B cell (primary cell): ENCODE data around the gene PIK3R4. TPM values are rescaled to one million over a fixed set of nuclear protein-coding genes. Genes with fewer than 3 reads are reported as not detected.

Source experiments
- ATAC-seq: fragments of 200-7000 bp; cut with Tn5 transposase; one replicate; pipeline ENCODE4 v1.10.0; 2021; ENCODE audit warnings: low read depth, mild to moderate bottlenecking, moderate number of reproducible peaks, moderate library complexity
- CTCF ChIA-PET: fragments of 350-600 bp; sonication (Branson Sonifier 250); formaldehyde crosslinking; loops from one replicate; lab custom pipeline; 2021; ENCODE audit warnings: antibody characterized with exemption, inconsistent platforms; lab: Charles Lee
- POLR2A ChIA-PET: fragments of 350-600 bp; sonication (Branson Sonifier 250); formaldehyde crosslinking; loops from one replicate; lab custom pipeline; 2021; ENCODE audit warnings: antibody characterized with exemption; lab: Charles Lee
- DNase-seq: peaks from one replicate; pipeline ENCODE4 v3.0.0; 2013
- H2AFZ ChIP-seq: 2 replicates; pipeline ENCODE4 v1.6.1; 2012; ENCODE audit warnings: mild to moderate bottlenecking, low read depth, low read length; ENCODE audit not compliant: insufficient read depth, poor library complexity, severe bottlenecking
- H3K27ac ChIP-seq, 2 donors: 1 replicate in 1 of 2; 2 replicates in 1 of 2; pipeline ENCODE4 v1.5.1; 2012 to 2013; ENCODE audit warnings: low read length in 2 of 2, mild to moderate bottlenecking in 2 of 2, moderate library complexity in 1 of 2
- H3K27me3 ChIP-seq, 4 experiments: fragments of 200-600 bp in 1 of 4; sonication (generic) in 1 of 4; replicated peaks in 1 of 4; 1 replicate in 2 of 4; 2 replicates in 2 of 4; pipeline versions ENCODE4 v1.6.1 to v1.7.0; 2013 to 2016; ENCODE audit warnings: low read length in 3 of 4, mild to moderate bottlenecking in 2 of 4, mixed read lengths in 1 of 4, moderate library complexity in 1 of 4; ENCODE audit not compliant: insufficient read depth in 4 of 4, control insufficient read depth in 3 of 4; ENCODE audit errors: control extremely low read depth in 1 of 4
- H3K36me3 ChIP-seq, 2 experiments: replicated peaks in 1 of 2; 1 replicate in 1 of 2; 2 replicates in 1 of 2; pipeline versions ENCODE4 v1.6.1 to v1.7.1; 2013; ENCODE audit warnings: low read length in 1 of 2; ENCODE audit not compliant: insufficient read depth in 2 of 2, control insufficient read depth in 1 of 2; ENCODE audit errors: control extremely low read depth in 1 of 2, extremely low read depth in 1 of 2
- H3K4me1 ChIP-seq, 2 donors: fragments of 200-600 bp in 1 of 2; sonication (generic) in 1 of 2; 1 replicate in 1 of 2; 2 replicates in 1 of 2; pipeline versions ENCODE4 v1.5.1 to v1.6.1; 2013 to 2017; ENCODE audit warnings: low read length in 2 of 2; ENCODE audit not compliant: control insufficient read depth in 2 of 2, insufficient read depth in 2 of 2
- H3K4me2 ChIP-seq: replicated peaks from 2 replicates; pipeline ENCODE3; 2012; ENCODE audit warnings: mild to moderate bottlenecking, low read depth, low read length; ENCODE audit not compliant: poor library complexity, severe bottlenecking
- H3K4me3 ChIP-seq, 5 experiments: fragments of 200-600 bp in 1 of 5; sonication (generic) in 1 of 5; 1 replicate in 3 of 5; 2 replicates in 2 of 5; pipeline versions ENCODE4 v1.5.1 to v1.7.0; 2011 to 2016; ENCODE audit warnings: low read length in 4 of 5, mild to moderate bottlenecking in 4 of 5, low read depth in 2 of 5, control low read depth in 1 of 5, moderate library complexity in 1 of 5; ENCODE audit not compliant: insufficient read depth in 1 of 5; ENCODE audit errors: control extremely low read depth in 1 of 5, extremely low read depth in 1 of 5
- H3K79me2 ChIP-seq: fragments of 200-600 bp; sonication (generic); one replicate; pipeline ENCODE4 v1.6.0; 2016; ENCODE audit warnings: low read length; ENCODE audit not compliant: control insufficient read depth, insufficient read depth
- H3K9ac ChIP-seq: fragments of 200-600 bp; sonication (generic); 2 replicates; pipeline ENCODE4 v1.6.1; 2017; ENCODE audit warnings: mild to moderate bottlenecking, low read length, moderate library complexity
- H3K9me3 ChIP-seq, 3 donors: one replicate each; pipeline versions ENCODE4 v1.6.1 to v1.7.1; 2013; ENCODE audit warnings: low read length in 2 of 3; ENCODE audit not compliant: control insufficient read depth in 2 of 3, insufficient read depth in 1 of 3; ENCODE audit errors: control extremely low read depth in 1 of 3
- H4K20me1 ChIP-seq: 2 replicates; pipeline ENCODE4 v1.6.0; 2012; ENCODE audit warnings: mild to moderate bottlenecking, low read length; ENCODE audit not compliant: insufficient read depth, control insufficient read depth, poor library complexity, severe bottlenecking
- H3K27ac Mint-ChIP-seq: one replicate; pipeline ENCODE4 v1.8.0; 2021; ENCODE audit warnings: mixed read lengths
- H3K27me3 Mint-ChIP-seq: one replicate; pipeline ENCODE4 v1.8.0; 2021; ENCODE audit warnings: mixed read lengths
- H3K4me1 Mint-ChIP-seq: one replicate; pipeline ENCODE4 v1.8.0; 2021; ENCODE audit warnings: mixed read lengths
- H3K4me3 Mint-ChIP-seq: one replicate; pipeline ENCODE4 v1.8.0; 2021; ENCODE audit warnings: mixed read lengths
- H3K9me3 Mint-ChIP-seq: one replicate; pipeline ENCODE4 v1.8.0; 2022; ENCODE audit warnings: mixed read lengths; ENCODE audit not compliant: insufficient read depth
- CTCF ChIP-seq: fragments of 200-600 bp; IDR thresholded peaks from one replicate; pipeline ENCODE4 v1.8.0; 2022; ENCODE audit warnings: antibody characterized with exemption, mild to moderate bottlenecking
- EZH2 ChIP-seq: IDR thresholded peaks from 2 replicates; pipeline ENCODE4 v1.6.1; 2012; ENCODE audit warnings: borderline replicate concordance, low read depth, mild to moderate bottlenecking, moderate library complexity, low read length; ENCODE audit not compliant: insufficient read depth, poor library complexity, severe bottlenecking
- WGBS: methylation state at CpG from one replicate; pipeline ENCODE4 v1.1.5; 2013; ENCODE audit warnings: missing lambda C conversion rate; ENCODE audit not compliant: insufficient coverage; 5-methylcytosine and 5-hydroxymethylcytosine counted together
- intact Hi-C: fragments of 100-400 bp; cut with micrococcal nuclease; formaldehyde crosslinking; loops from one replicate; pipeline ENCODE4 v1.10.0; 2022
- polyA plus RNA-seq: library from polyadenylated mRNA; depleted of rRNA; stranded (reverse); fragments of >200 nt; gene quantifications from 2 replicates; pipeline ENCODE4 v1.2.3, GENCODE V29; 2012
- total RNA-seq, 2 donors: library from RNA; stranded (reverse); fragments of 120-200 nt in 1 of 2; gene quantifications; 1 replicate in 1 of 2; 2 replicates in 1 of 2; pipeline versions ENCODE4 v1.2.3 to v1.2.4, GENCODE V29; 2013 to 2022

The PIK3R4 gene
- total and polyA plus RNA-seq, 2 donors (not counting 1 experiment from before 2014, with no cell fraction given) = 23.9 to 27.1 TPM

GRCh38 chr3:130688015-130688688 lies 58.5 kb downstream of the PIK3R4 start:
- TF ChIP-seq EZH2 (no peak), CTCF (no peak)
- ChIA-PET CTCF (no interaction called here), POLR2A (no interaction called here)
- Histone ChIP-seq H4K20me1 (no peaks in the 10 kb centered on the region), H3K27me3 (no peaks in the 10 kb centered on the region), H3K4me3 (no peak overlapping the region), H3K9ac (no peak overlapping the region), H3K27ac (no peak overlapping the region), H3K4me2 (no peak overlapping the region), H3K4me1 (no peaks in the 10 kb centered on the region), H3K36me3 (peaks cover under 1 to 45% of the 10 kb centered on the region in 2 experiments), H3K79me2 (no peaks in the 10 kb centered on the region), H2AFZ (no peak overlapping the region), H3K9me3 (no peaks in the 10 kb centered on the region)
- no peak for DNase-seq
- no peak for ATAC-seq
- Mint-ChIP-seq H3K27me3 (no peaks in the 10 kb centered on the region), H3K4me3 (no peak overlapping the region), H3K4me1 (no peaks in the 10 kb centered on the region), H3K9me3 (no peaks in the 10 kb centered on the region), H3K27ac (no peak overlapping the region)
- WGBS = no CpG with 5 or more reads among the region's 4 CpGs
- intact Hi-C loops = no loop called here

- CTCF ChIA-PET = no interaction called here
- Mint-ChIP-seq H3K9me3 (no peaks in the 10 kb centered on the region), H3K4me3 (no peak overlapping the region), H3K27me3 (no peaks in the 10 kb centered on the region), H3K27ac (no peak overlapping the region), H3K4me1 (no peaks in the 10 kb centered on the region)
- Histone ChIP-seq H3K4me3 (no peak overlapping the region), H3K4me1 (no peaks in the 10 kb centered on the region), H3K4me2 (no peak overlapping the region), H4K20me1 (no peaks in the 10 kb centered on the region), H3K9me3 (no peaks in the 10 kb centered on the region), H3K79me2 (no peaks in the 10 kb centered on the region), H3K9ac (no peak overlapping the region), H2AFZ (no peak overlapping the region), H3K27me3 (no peaks in the 10 kb centered on the region), H3K27ac (no peak overlapping the region), H3K36me3 (peaks cover 4 to 53% of the 10 kb centered on the region in 2 experiments)
- intact Hi-C loops = no loop called here
- POLR2A ChIA-PET = no interaction called here
- TF ChIP-seq EZH2 = no peak
- no peak for TF ChIP-seq CTCF
- DNase-seq (no peak), ATAC-seq (no peak)
Observed at GRCh38 chr3:130687327-130687726, 59.3 kb downstream of the PIK3R4 start.
